HCT116 (cell line): ENCODE results near the gene RBBP9. TPM values are rescaled to one million over a fixed set of nuclear protein-coding genes. Genes with fewer than 3 reads are reported as not detected.

ENCODE experiments used
- ATAC-seq: fragments of 200-7000 bp; cut with Tn5 transposase; 2 replicates; pipeline ENCODE4 v1.9.1; 2020; ENCODE audit warnings: mild to moderate bottlenecking, moderate library complexity
- BruUV-seq: library from RNA; stranded (reverse); fragments of 400-500 nt; replicated peaks from 2 replicates; lab custom pipeline; 2021; lab: Mats Ljungman, UMichigan
- CTCF ChIA-PET: fragments of 300-600 bp; sonication (Branson Sonifier 250); formaldehyde crosslinking; loops from one replicate; lab custom pipeline; 2021; ENCODE audit warnings: antibody characterized with exemption; lab: Charles Lee
- POLR2A ChIA-PET: fragments of 300-600, 350-600 bp; sonication (Branson Sonifier 250); formaldehyde crosslinking; loops from one replicate; lab custom pipeline; 2021; ENCODE audit warnings: antibody characterized with exemption; lab: Charles Lee
- RAD21 ChIA-PET, 2 experiments: fragments of 300-600 bp; sonication (Branson Sonifier 250); formaldehyde crosslinking; loops; one replicate each; lab custom pipeline; 2023; ENCODE audit warnings: low total read pairs in 2 of 2; ENCODE audit not compliant: uncharacterized antibody in 2 of 2, unreplicated experiment in 2 of 2, low non-redundant PET in 1 of 2; lab: Charles Lee
- DNase-seq: peaks from one replicate; pipeline ENCODE4 v3.0.0-alpha.2; 2010; ENCODE audit warnings: low read depth, low spot score
- H2AFZ ChIP-seq: fragments of 200-600 bp; shearing (Covaris generic), sonication (generic); 2 replicates; pipeline ENCODE4 v1.6.1; 2017; ENCODE audit warnings: low read depth, mixed run types, mixed read lengths, antibody characterized with exemption, low read length; ENCODE audit not compliant: poor library complexity, severe bottlenecking
- H3K27ac ChIP-seq: 2 replicates; pipeline ENCODE4 v1.5.1; 2012; ENCODE audit warnings: low read depth, low read length
- H3K27me3 ChIP-seq: fragments of 200-600 bp; sonication (generic); 2 replicates; pipeline ENCODE4 v1.6.1; 2016; ENCODE audit warnings: mixed run types, low read length, mixed read lengths; ENCODE audit not compliant: insufficient read depth
- H3K36me3 ChIP-seq, 2 experiments: fragments of 200-500 bp in 1 of 2; fragments of 200-600 bp in 1 of 2; sonication (Bioruptor generic) in 1 of 2; sonication (generic) in 1 of 2; 2 replicates each; pipeline versions ENCODE4 v1.5.1 to v1.6.1; 2014 to 2016; ENCODE audit warnings: low read length in 2 of 2, inconsistent platforms in 1 of 2, mixed read lengths in 1 of 2, mixed run types in 1 of 2; ENCODE audit not compliant: insufficient read depth in 2 of 2, control insufficient read depth in 1 of 2
- H3K4me1 ChIP-seq, 2 experiments: fragments of 200-600 bp in 1 of 2; sonication (generic) in 1 of 2; 2 replicates each; pipeline versions ENCODE4 v1.5.1 to v1.6.1; 2012 to 2017; ENCODE audit warnings: low read length in 2 of 2, inconsistent platforms in 1 of 2, mild to moderate bottlenecking in 1 of 2, mixed read lengths in 1 of 2, mixed run types in 1 of 2, moderate library complexity in 1 of 2; ENCODE audit not compliant: insufficient read depth in 2 of 2, control insufficient read depth in 1 of 2
- H3K4me2 ChIP-seq: fragments of 200-600 bp; sonication (generic); 2 replicates; pipeline ENCODE4 v1.6.1; 2017; ENCODE audit warnings: mixed run types, low read length, mixed read lengths
- H3K4me3 ChIP-seq, 2 experiments: fragments of 200-600 bp in 1 of 2; sonication (generic) in 1 of 2; replicated peaks in 1 of 2; 2 replicates each; pipeline ENCODE4 v1.5.1; 2011 to 2016; ENCODE audit warnings: low read length in 2 of 2, control low read depth in 1 of 2, low read depth in 1 of 2, mild to moderate bottlenecking in 1 of 2, mixed read lengths in 1 of 2, mixed run types in 1 of 2
- H3K79me2 ChIP-seq: fragments of 200-600 bp; sonication (generic); 2 replicates; pipeline ENCODE4 v1.6.1; 2017; ENCODE audit warnings: mild to moderate bottlenecking, mixed run types, low read length, moderate library complexity, mixed read lengths; ENCODE audit not compliant: insufficient read depth
- H3K9ac ChIP-seq: fragments of 200-600 bp; sonication (generic); 2 replicates; pipeline ENCODE4 v1.6.1; 2016; ENCODE audit warnings: low read length, mixed read lengths
- H3K9me2 ChIP-seq: fragments of 200-600 bp; sonication (generic), shearing (Covaris generic); 2 replicates; pipeline ENCODE4 v1.6.1; 2017; ENCODE audit warnings: mixed run types, mild to moderate bottlenecking, moderate library complexity; ENCODE audit not compliant: insufficient read depth
- H3K9me3 ChIP-seq, 2 experiments: fragments of 200-500 bp in 1 of 2; fragments of 200-600 bp in 1 of 2; sonication (Bioruptor generic) in 1 of 2; sonication (generic) in 1 of 2; 2 replicates each; pipeline ENCODE4 v1.6.1; 2014 to 2017; ENCODE audit warnings: low read length in 2 of 2, mixed read lengths in 2 of 2, inconsistent platforms in 1 of 2, low read depth in 1 of 2, mild to moderate bottlenecking in 1 of 2, mixed run types in 1 of 2, moderate library complexity in 1 of 2; ENCODE audit not compliant: control insufficient read depth in 1 of 2, insufficient read depth in 1 of 2
- H4K20me1 ChIP-seq: fragments of 200-600 bp; sonication (generic), shearing (Covaris generic); 2 replicates; pipeline ENCODE4 v1.6.1; 2017; ENCODE audit warnings: mixed run types, mild to moderate bottlenecking, moderate library complexity; ENCODE audit not compliant: insufficient read depth
- CEBPB ChIP-seq: IDR thresholded peaks from 2 replicates; pipeline ENCODE4 v1.6.1; 2012; ENCODE audit warnings: low read depth
- CTCF ChIP-seq, 3 experiments: fragments of 200-600 bp in 1 of 3; sonication (generic) in 1 of 3; IDR thresholded peaks in 2 of 3; conservative IDR thresholded peaks in 1 of 3; 2 replicates each; pipeline ENCODE4 v1.5.1; 2012 to 2017; ENCODE audit warnings: low read depth in 2 of 3, low read length in 2 of 3, antibody characterized with exemption in 1 of 3, borderline replicate concordance in 1 of 3, control low read depth in 1 of 3, mild to moderate bottlenecking in 1 of 3, mixed read lengths in 1 of 3, mixed run types in 1 of 3, moderate library complexity in 1 of 3; ENCODE audit not compliant: insufficient read depth in 1 of 3
- EGR1 ChIP-seq: IDR thresholded peaks from 2 replicates; pipeline ENCODE4 v1.6.1; 2012; ENCODE audit warnings: low read depth
- EZH2phosphoT487 ChIP-seq: fragments of 200-600 bp; IDR thresholded peaks from 2 replicates; pipeline ENCODE4 v1.6.1; 2018; ENCODE audit warnings: antibody characterized with exemption, borderline replicate concordance
- RAD21 ChIP-seq: IDR thresholded peaks from 2 replicates; pipeline ENCODE4 v1.6.1; 2012; ENCODE audit warnings: low read depth, mild to moderate bottlenecking
- REST ChIP-seq: IDR thresholded peaks from 2 replicates; pipeline ENCODE4 v1.6.1; 2012; ENCODE audit warnings: low read depth
- ZFX ChIP-seq: fragments of 450-650 bp; IDR thresholded peaks from 2 replicates; pipeline ENCODE4 v1.6.1; 2017
- intact Hi-C: fragments of 100-400 bp; cut with micrococcal nuclease; formaldehyde crosslinking; loops from 2 replicates; pipeline ENCODE4 v1.10.0; 2022
- total RNA-seq: library from RNA; stranded (reverse); gene quantifications from one replicate; pipeline ENCODE4 v1.2.1, GENCODE V29; 2021; ENCODE audit not compliant: unreplicated experiment

RBBP9 gene
- total RNA-seq, 1 experiment from 2014 or later: 10.3 TPM

- no peak for DNase-seq
- RAD21 ChIA-PET: interaction anchor here in 1 of 2 experiments (1.2 kb wide), 1 partner anchor 11 kb away, joined by 3 read pairs; the partner anchor contains the start of gene SEC23B
- CTCF ChIA-PET: no interaction called here
- H3K9me3 ChIP-seq: no peaks in the 10 kb centered on the region
- ATAC-seq: no peak
- no TSS peak for BruUV-seq
- intact Hi-C loops: no loop called here
- H3K27ac ChIP-seq: no peak overlapping the region
- H3K4me3 ChIP-seq: peak overlapping the region; percentile 74 to 76
- no peaks in the 10 kb centered on the region for H3K9me2 ChIP-seq
- 0 out of 2 replicates have a peak overlapping the region, but pooled peaks have one; percentile 71 for H3K9ac ChIP-seq
- H3K4me2 ChIP-seq: peak overlapping the region; percentile 77
- TF ChIP-seq EGR1 (no peak), EZH2phosphoT487 (no peak), RAD21 (no peak)
- POLR2A ChIA-PET: interaction anchor here (0.6 to 4.1 kb wide), 2 partner anchors 11 to 90 kb away, joined by 3 to 43 read pairs; partner anchors contain the start of gene SEC23B
- no peaks in the 10 kb centered on the region for H4K20me1 ChIP-seq
- no peak overlapping the region for H2AFZ ChIP-seq
- H3K27me3 ChIP-seq: no peaks in the 10 kb centered on the region
- H3K4me1 ChIP-seq: peaks cover 3 to 10% of the 10 kb centered on the region in 2 experiments; a peak in 3 of 4 replicates
- peaks cover 9% of the 10 kb centered on the region; the same call in 1 of the 2 replicates for H3K79me2 ChIP-seq
- H3K36me3 ChIP-seq: no peaks in the 10 kb centered on the region; a peak in 1 of 4 replicates
Observed at GRCh38 chr20:18496042-18496441, 983 bp downstream of the RBBP9 start.

- Histone ChIP-seq H3K4me2 (no peak overlapping the region), H3K9me2 (no peaks in the 10 kb centered on the region), H4K20me1 (no peaks in the 10 kb centered on the region), H3K36me3 (peaks cover 23 to 27% of the 10 kb centered on the region in 2 experiments; a peak in 3 of 4 replicates), H3K4me3 (no peak overlapping the region), H3K9ac (no peak overlapping the region), H3K27ac (no peak overlapping the region), H2AFZ (no peak overlapping the region), H3K79me2 (no peaks in the 10 kb centered on the region), H3K9me3 (no peaks in the 10 kb centered on the region), H3K4me1 (no peaks in the 10 kb centered on the region), H3K27me3 (no peaks in the 10 kb centered on the region)
- ATAC-seq (no peak), DNase-seq (no peak)
- TF ChIP-seq ZFX (no peak), CTCF (IDR thresholded peaks at IDR 0.05 in 2 of 3, conservative IDR thresholded peaks at IDR 0.05 in 1 of 3; ENCODE audit: borderline replicate concordance in 1 of 3, insufficient read depth in 1 of 3, low read depth in 2 of 3, low read length in 2 of 3) (no peak), REST (no peak), CEBPB (no peak)
- ChIA-PET POLR2A (no interaction called here), RAD21 (no interaction called here), CTCF (no interaction called here)
- BruUV-seq: no TSS peak
- intact Hi-C loops: no loop called here
Observed at GRCh38 chr20:18488301-18488700, 8.7 kb downstream of the RBBP9 start.
